Subcutaneous adipose tissue (tissue), 4 donors: ENCODE data around the gene AGBL1. TPM values are rescaled to one million over a fixed set of nuclear protein-coding genes. Genes with fewer than 3 reads are reported as not detected.

Experiments used
- total RNA-seq, 4 donors: library from RNA; depleted of rRNA; stranded (reverse); fragments of >200 nt; gene quantifications; one replicate each; pipeline ENCODE4 v1.1.0, GENCODE V29; 2016
- TF ChIP-seq, protein P1 (sequence below): fragments of 450-650 bp; IDR thresholded peaks from one replicate; pipeline ENCODE4 v1.5.1; 2016; ENCODE audit warnings: low read depth, mild to moderate bottlenecking, control low read depth, antibody characterized with exemption, moderate library complexity

AGBL1 gene
- total RNA-seq, 4 donors from 2014 or later: not detected

DNA sequence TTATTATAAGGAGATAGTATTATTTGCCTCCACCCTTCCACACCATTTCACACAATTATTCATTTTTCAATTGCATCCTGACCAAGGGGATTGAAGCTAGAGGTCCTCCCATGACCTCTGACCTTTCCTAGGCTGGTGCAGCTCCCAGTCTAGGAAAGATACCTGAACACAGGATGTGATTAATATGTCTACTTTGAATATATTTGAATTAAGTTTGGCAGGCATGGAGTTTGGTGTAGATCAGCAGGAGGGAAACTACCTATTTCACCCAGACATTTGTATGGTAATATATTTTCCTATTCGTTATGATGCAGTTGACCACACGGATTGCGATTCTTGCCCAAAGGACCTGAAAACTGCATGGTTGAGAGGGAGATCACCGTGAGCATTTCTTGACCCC, 596.3 kb downstream of the AGBL1 start:
- TF ChIP-seq, protein P1, sequence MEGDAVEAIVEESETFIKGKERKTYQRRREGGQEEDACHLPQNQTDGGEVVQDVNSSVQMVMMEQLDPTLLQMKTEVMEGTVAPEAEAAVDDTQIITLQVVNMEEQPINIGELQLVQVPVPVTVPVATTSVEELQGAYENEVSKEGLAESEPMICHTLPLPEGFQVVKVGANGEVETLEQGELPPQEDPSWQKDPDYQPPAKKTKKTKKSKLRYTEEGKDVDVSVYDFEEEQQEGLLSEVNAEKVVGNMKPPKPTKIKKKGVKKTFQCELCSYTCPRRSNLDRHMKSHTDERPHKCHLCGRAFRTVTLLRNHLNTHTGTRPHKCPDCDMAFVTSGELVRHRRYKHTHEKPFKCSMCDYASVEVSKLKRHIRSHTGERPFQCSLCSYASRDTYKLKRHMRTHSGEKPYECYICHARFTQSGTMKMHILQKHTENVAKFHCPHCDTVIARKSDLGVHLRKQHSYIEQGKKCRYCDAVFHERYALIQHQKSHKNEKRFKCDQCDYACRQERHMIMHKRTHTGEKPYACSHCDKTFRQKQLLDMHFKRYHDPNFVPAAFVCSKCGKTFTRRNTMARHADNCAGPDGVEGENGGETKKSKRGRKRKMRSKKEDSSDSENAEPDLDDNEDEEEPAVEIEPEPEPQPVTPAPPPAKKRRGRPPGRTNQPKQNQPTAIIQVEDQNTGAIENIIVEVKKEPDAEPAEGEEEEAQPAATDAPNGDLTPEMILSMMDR: no peak

DNA sequence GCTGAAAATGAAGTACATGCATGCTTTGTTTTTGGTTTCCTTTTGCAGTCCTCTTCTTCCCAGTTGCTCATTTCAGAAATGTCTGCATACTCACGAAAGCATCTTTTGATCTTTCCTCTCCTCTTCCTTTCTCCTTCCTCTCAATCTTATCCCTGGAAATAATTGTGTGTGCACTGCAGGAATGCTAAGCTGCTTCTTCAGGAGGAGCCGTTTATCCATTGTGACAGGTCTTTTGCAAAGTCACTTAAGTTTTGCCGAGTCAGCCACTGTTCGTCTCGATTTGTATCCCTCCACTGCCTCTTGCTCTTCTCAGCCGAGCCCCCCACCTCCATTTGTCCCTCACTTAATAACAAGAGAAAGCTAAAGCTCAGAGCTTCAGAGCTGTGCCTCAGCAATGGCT, 597.6 kb downstream of the AGBL1 start:
- TF ChIP-seq, protein P1: no peak

DNA sequence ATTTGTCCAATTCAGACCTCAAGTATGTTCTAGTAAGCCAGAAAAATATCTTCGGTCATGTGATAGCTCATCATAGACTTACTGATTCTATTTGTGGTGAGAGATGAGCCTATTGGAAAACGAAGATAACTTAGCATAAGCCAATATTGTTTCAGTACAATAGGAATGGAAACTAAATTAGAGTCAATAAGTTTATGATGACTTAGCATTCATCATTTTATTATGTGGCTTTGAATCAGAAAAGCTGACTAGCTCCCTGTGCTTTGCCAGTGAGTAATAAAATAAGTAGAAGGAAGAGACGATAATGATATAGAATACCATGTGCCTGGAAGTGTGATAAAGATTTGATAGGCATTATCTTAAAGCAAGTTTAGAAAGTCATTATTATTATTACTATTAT, 605.6 kb downstream of the AGBL1 start:
- TF ChIP-seq, protein P1: no peak

DNA sequence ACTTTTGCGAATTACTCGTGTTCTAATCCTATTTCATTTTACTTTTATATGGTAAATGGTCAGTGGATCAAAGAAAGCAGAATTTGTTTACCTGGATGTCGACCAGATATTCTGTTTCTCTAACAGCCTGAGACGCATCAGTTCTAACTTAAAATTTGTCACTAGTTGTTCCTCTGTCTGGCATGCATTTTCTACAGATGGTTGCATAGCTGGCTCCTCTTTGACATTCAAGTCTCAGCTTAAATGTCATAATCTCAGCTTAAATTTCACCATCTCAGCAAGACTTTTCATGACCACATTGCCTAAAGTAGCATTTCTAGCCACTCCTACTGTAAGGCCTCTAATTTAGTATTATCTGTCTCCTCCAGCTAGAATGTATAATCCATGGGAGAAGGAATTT, 609.3 kb downstream of the AGBL1 start:
- TF ChIP-seq, protein P1: no peak

DNA sequence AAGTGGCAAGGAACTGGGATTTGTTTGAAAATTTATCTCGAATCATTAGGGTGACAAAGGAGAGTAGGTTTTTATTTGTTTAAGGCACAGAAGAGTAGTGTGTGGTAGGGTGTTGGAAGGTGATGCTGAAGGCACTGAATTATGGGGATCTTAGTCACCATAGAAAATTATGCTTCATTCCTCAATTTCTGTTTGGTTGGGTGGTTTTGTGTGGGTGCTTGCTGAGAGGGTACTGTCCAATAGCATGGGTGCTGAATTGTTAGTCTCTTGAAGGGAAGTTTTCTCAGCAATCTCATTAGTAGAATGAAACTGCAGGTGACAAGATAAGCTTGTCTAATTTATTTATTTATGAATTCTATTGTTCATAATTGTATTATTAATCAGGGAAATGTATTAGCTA, 610.9 kb downstream of the AGBL1 start:
- TF ChIP-seq, protein P1: no peak

DNA sequence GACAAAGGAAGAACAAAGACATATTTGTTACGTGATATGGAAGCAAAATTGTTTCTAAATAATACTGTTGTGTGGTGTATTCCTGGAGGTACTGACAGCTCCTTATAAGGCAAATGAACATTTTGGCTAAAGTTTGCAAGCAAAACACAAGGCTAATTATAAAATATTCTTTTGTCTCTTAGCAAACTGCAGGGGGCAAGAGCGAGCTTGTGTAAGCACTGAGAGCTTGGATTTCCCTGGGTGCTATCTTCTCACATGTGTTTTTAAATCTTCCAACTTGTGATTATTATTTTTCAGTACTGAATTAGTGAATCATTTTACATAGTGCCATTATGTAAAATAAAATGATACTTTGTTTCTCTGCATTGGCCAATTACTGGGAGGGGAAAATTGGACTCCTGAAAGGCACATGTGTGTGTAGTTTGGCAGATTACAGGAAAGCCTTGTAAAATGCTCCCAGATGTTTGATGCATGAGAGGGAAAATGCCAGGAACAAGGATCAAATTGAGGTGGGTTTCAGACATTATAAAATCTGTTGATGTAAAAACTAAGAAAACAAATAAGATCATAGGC, 611.5 kb downstream of the AGBL1 start:
- TF ChIP-seq, protein P1: no peak

DNA sequence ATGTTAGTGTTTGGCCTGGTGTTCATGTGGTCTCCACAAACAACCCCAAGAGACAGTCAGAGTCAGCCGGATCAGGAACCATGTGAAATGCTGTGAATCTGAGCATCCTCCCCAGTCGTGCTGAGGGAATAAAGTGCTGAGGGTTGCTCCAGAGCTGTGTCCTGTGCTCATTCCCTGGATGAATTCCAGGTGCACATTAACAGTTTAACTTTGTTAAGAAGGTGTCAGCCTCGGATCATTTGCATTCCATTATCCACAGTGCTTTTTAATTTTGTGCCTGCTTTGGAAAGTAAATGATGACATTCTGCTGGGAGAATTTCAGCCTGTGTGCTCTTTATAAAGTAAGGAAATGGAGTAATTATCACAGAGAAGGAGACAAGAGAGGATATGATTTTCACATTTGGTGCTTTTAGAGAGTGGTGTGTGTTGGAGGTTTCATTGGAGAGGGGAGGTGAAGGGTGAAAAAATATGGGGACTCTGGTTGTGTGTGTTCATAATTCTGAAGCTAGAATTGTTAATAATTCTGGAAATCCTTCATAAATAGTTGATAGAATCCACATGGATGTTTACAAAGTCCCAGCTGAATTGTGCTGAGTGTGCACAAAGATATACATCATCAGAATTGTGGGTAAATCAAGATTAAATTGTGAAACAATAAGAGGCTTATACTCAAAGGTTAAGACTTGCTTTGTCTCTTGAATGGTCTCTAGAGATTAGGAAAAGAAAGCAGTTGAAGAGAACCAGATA, 621.4 kb downstream of the AGBL1 start:
- TF ChIP-seq, protein P1: no peak
